ENCODE data around the gene ARGLU1. TPM values are rescaled to one million over a fixed set of nuclear protein-coding genes. Genes with fewer than 3 reads are reported as not detected.

The ARGLU1 gene
- 148 and 149 TPM in 2 replicates for total RNA-seq
- long read RNA-seq, full-length matches to known transcripts: 85 of 230 reads
- long read RNA-seq, partial matches to known transcripts: 128 of 230 reads
- long read RNA-seq, other reads (novel, unspliced or antisense): 17 of 230 reads

- no peak for TF ChIP-seq CTCF (IDR thresholded peaks at IDR 0.05; ENCODE audit: unreplicated experiment)
- H3K4me1 Mint-ChIP-seq (ENCODE audit: low read depth): peaks cover 33% of the 10 kb centered on the region
- no peaks in the 10 kb centered on the region for H3K27me3 Mint-ChIP-seq
- H3K36me3 Mint-ChIP-seq (ENCODE audit: insufficient read depth): no peaks in the 10 kb centered on the region
- peak; percentile 92 for DNase-seq (ENCODE audit: low spot score, unreplicated experiment)
- no peaks in the 10 kb centered on the region for H3K9me3 Mint-ChIP-seq (ENCODE audit: low read depth)
- peak within 1 kb of the TSS; percentile 99 for H3K4me3 Mint-ChIP-seq (ENCODE audit: low read depth)
- peak within 1 kb of the TSS; percentile 97 for H3K27ac Mint-ChIP-seq
Observed at GRCh38 chr13:106567474-106568298, at the start of gene ARGLU1. Gene ARGLU1, minus strand, starts transcription at chr13:106568137. Its CDS starts 218 bp downstream, at chr13:106567919.

- no peak for TF ChIP-seq CTCF (IDR thresholded peaks at IDR 0.05; ENCODE audit: unreplicated experiment)
- DNase-seq (ENCODE audit: low spot score, unreplicated experiment): no peak
- Mint-ChIP-seq H3K4me1 (ENCODE audit: low read depth) (peaks cover 8% of the 10 kb centered on the region), H3K27ac (no peak overlapping the region), H3K36me3 (ENCODE audit: insufficient read depth) (no peaks in the 10 kb centered on the region), H3K9me3 (ENCODE audit: low read depth) (no peaks in the 10 kb centered on the region), H3K27me3 (peaks cover 18% of the 10 kb centered on the region), H3K4me3 (ENCODE audit: low read depth) (no peak overlapping the region)
Observed at GRCh38 chr13:106617561-106617960, 49.6 kb upstream of the ARGLU1 start.

GRCh38 chr13:106616729-106617128 lies 48.8 kb upstream of the ARGLU1 start:
- Mint-ChIP-seq H3K4me3 (ENCODE audit: low read depth) (no peak overlapping the region), H3K4me1 (ENCODE audit: low read depth) (peaks cover 8% of the 10 kb centered on the region), H3K36me3 (ENCODE audit: insufficient read depth) (no peaks in the 10 kb centered on the region), H3K27me3 (peaks cover 16% of the 10 kb centered on the region), H3K27ac (no peak overlapping the region), H3K9me3 (ENCODE audit: low read depth) (no peaks in the 10 kb centered on the region)
- DNase-seq (ENCODE audit: low spot score, unreplicated experiment): no peak
- TF ChIP-seq CTCF (IDR thresholded peaks at IDR 0.05; ENCODE audit: unreplicated experiment): no peak

GRCh38 chr13:106614874-106615273 lies 46.9 kb upstream of the ARGLU1 start:
- no peak overlapping the region for H3K27ac Mint-ChIP-seq
- no peak for DNase-seq (ENCODE audit: low spot score, unreplicated experiment)
- H3K9me3 Mint-ChIP-seq (ENCODE audit: low read depth): no peaks in the 10 kb centered on the region
- no peak for TF ChIP-seq CTCF (IDR thresholded peaks at IDR 0.05; ENCODE audit: unreplicated experiment)
- no peaks in the 10 kb centered on the region for H3K36me3 Mint-ChIP-seq (ENCODE audit: insufficient read depth)
- peaks cover 5% of the 10 kb centered on the region for H3K4me1 Mint-ChIP-seq (ENCODE audit: low read depth)
- no peak overlapping the region for H3K4me3 Mint-ChIP-seq (ENCODE audit: low read depth)
- peaks cover 20% of the 10 kb centered on the region for H3K27me3 Mint-ChIP-seq

GRCh38 chr13:106612688-106613087 lies 44.8 kb upstream of the ARGLU1 start:
- Mint-ChIP-seq H3K27me3 (peaks cover 16% of the 10 kb centered on the region), H3K9me3 (ENCODE audit: low read depth) (no peaks in the 10 kb centered on the region), H3K4me1 (ENCODE audit: low read depth) (no peaks in the 10 kb centered on the region), H3K36me3 (ENCODE audit: insufficient read depth) (no peaks in the 10 kb centered on the region), H3K27ac (no peak overlapping the region), H3K4me3 (ENCODE audit: low read depth) (no peak overlapping the region)
- no peak for DNase-seq (ENCODE audit: low spot score, unreplicated experiment)
- no peak for TF ChIP-seq CTCF (IDR thresholded peaks at IDR 0.05; ENCODE audit: unreplicated experiment)

Measured in progenitor cell of endocrine pancreas (in vitro differentiated cells).